Keratinocyte (primary cell): ENCODE results near the gene SORL1. TPM values are rescaled to one million over a fixed set of nuclear protein-coding genes. Genes with fewer than 3 reads are reported as not detected.

Source experiments
- DNase-seq: peaks from one replicate; pipeline ENCODE4 v3.0.0-alpha.2; 2011; ENCODE audit warnings: low read depth, missing footprints, low spot score
- FAIRE-seq: peaks from 2 replicates; lab custom pipeline; 2011; peaks lifted over from hg19 to GRCh38; lab: Jason Lieb, UNC
- H2AFZ ChIP-seq: 2 replicates; pipeline ENCODE4 v1.6.0; 2012; ENCODE audit warnings: low read length, control low read depth, inconsistent platforms; ENCODE audit not compliant: control insufficient read depth
- H3K27ac ChIP-seq: 2 replicates; pipeline ENCODE4 v1.5.1; 2011; ENCODE audit warnings: low read length; ENCODE audit not compliant: control insufficient read depth, insufficient read depth
- H3K27me3 ChIP-seq: 3 replicates; pipeline ENCODE4 v1.6.0; 2011; ENCODE audit warnings: low read length; ENCODE audit not compliant: control insufficient read depth, insufficient read depth; ENCODE audit errors: extremely low read depth
- H3K36me3 ChIP-seq, 2 experiments: 2 replicates in 1 of 2; 3 replicates in 1 of 2; pipeline ENCODE4 v1.5.1; 2011; ENCODE audit warnings: low read length in 2 of 2, mild to moderate bottlenecking in 1 of 2; ENCODE audit not compliant: control insufficient read depth in 2 of 2, insufficient read depth in 2 of 2; ENCODE audit errors: extremely low read depth in 1 of 2
- H3K4me1 ChIP-seq: 3 replicates; pipeline ENCODE4 v1.5.1; 2011; ENCODE audit warnings: low read length; ENCODE audit not compliant: control insufficient read depth, insufficient read depth; ENCODE audit errors: extremely low read depth
- H3K4me2 ChIP-seq: 3 replicates; pipeline ENCODE4 v1.6.0; 2011; ENCODE audit warnings: low read depth, low read length; ENCODE audit not compliant: control insufficient read depth, insufficient read depth; ENCODE audit errors: extremely low read depth
- H3K4me3 ChIP-seq, 3 experiments: fragments of 200-600 bp in 1 of 3; sonication (generic) in 1 of 3; 2 replicates in 2 of 3; 3 replicates in 1 of 3; pipeline ENCODE4 v1.5.1; 2011 to 2016; ENCODE audit warnings: low read length in 3 of 3, mild to moderate bottlenecking in 3 of 3, control low read depth in 2 of 3, inconsistent platforms in 1 of 3, low read depth in 1 of 3, mixed read lengths in 1 of 3, mixed run types in 1 of 3, moderate library complexity in 1 of 3; ENCODE audit not compliant: control insufficient read depth in 2 of 3, insufficient read depth in 2 of 3; ENCODE audit errors: extremely low read depth in 1 of 3
- H3K79me2 ChIP-seq: 2 replicates; pipeline ENCODE4 v1.6.0; 2012; ENCODE audit warnings: low read length; ENCODE audit not compliant: control insufficient read depth, insufficient read depth
- H3K9ac ChIP-seq: 3 replicates; pipeline ENCODE4 v1.6.0; 2011; ENCODE audit warnings: low read length; ENCODE audit not compliant: control insufficient read depth, insufficient read depth; ENCODE audit errors: extremely low read depth
- H3K9me1 ChIP-seq: 3 replicates; pipeline ENCODE4 v1.6.0; 2011; ENCODE audit warnings: low read length; ENCODE audit not compliant: control insufficient read depth, insufficient read depth; ENCODE audit errors: extremely low read depth
- H3K9me3 ChIP-seq: 2 replicates; pipeline ENCODE4 v1.5.1; 2012; ENCODE audit warnings: low read depth, low read length; ENCODE audit not compliant: control insufficient read depth
- H4K20me1 ChIP-seq: 3 replicates; pipeline ENCODE4 v1.6.0; 2011; ENCODE audit warnings: low read length; ENCODE audit not compliant: control insufficient read depth, insufficient read depth; ENCODE audit errors: extremely low read depth
- EZH2 ChIP-seq: IDR thresholded peaks from one replicate; pipeline ENCODE4 v1.6.1; 2012; ENCODE audit warnings: inconsistent platforms, mild to moderate bottlenecking, low read length, moderate library complexity
- dilution Hi-C: fragments of 300-500 bp; cut with MboI; formaldehyde crosslinking; loops from one replicate; pipeline ENCODE4 v1.7.0; 2020; ENCODE audit warnings: low sequenced_read_pairs; ENCODE audit not compliant: extremely low pct_ligation_motif_present
- polyA plus RNA-seq, 5 experiments: library from polyadenylated mRNA; depleted of rRNA in 3 of 5; stranded (reverse) in 3 of 5; stranded (forward) in 1 of 5; unstranded in 1 of 5; fragments of >200 nt; gene quantifications; 1 replicate in 1 of 5; 2 replicates in 3 of 5; 3 replicates in 1 of 5; pipeline versions ENCODE4 v1.2.1 to v1.2.3, GENCODE V29; 2011 to 2012; ENCODE audit warnings: missing spikeins in 2 of 5, low read depth in 1 of 5, low replicate concordance in 1 of 5
- TF ChIP-seq, protein P1 (sequence below), 3 experiments: IDR thresholded peaks in 1 of 3; conservative IDR thresholded peaks in 1 of 3; optimal IDR thresholded peaks in 1 of 3; 2 replicates in 2 of 3; 3 replicates in 1 of 3; pipeline versions ENCODE3 to v1.5.1; 2011; ENCODE audit warnings: low read length in 3 of 3, mild to moderate bottlenecking in 3 of 3, moderate library complexity in 2 of 3, control low read depth in 1 of 3, inconsistent platforms in 1 of 3; ENCODE audit not compliant: insufficient read depth in 2 of 3; ENCODE audit errors: extremely low read depth in 1 of 3

The SORL1 gene
- polyA plus RNA-seq, 1 donor (not counting 4 experiments of a cell fraction or from before 2014, with no cell fraction given) = 38.9 TPM

DNA sequence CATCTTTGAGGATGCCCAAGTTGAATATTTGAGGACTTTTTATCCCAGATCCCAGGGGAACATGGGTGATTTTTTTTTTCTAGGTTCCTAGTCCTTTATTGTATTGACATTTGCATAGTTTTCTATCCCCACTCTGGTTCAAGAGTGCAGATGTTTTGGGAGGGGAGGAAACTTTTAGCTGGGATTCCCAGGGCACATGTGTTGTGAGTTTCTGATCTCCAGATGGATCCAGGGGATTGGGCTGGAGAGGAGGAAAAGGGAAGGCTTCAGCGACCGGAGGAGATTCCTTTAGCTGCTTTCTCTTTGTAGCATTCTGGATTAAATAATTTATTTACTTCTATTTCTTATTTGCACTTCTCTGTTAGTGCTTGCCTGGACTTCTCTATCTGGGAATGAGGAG lies 15.4 kb downstream of the SORL1 start:
- no peak overlapping the region for H2AFZ ChIP-seq

DNA sequence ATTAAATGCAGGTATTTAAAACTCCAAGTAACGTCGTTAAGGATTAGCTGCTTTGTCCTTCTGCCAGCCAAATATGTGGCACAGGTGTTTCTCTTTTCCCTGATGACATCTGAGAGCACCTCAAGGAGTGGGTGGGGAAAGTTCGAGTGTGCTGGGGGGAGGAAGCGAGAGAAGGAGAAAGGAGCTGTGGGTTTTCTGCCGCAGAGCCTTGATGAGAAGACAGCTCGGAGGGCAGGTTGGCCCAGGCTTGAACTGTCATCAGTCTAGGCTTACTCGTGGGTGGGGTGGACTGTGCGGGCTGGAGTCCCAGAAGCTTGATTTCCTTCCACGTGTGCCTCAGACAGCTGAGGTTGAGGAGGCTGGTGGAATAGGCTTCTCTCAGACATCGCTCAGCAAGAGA lies 15.9 kb downstream of the SORL1 start:
- H2AFZ ChIP-seq = peak overlapping the region; percentile 38
- TF ChIP-seq, protein P1, sequence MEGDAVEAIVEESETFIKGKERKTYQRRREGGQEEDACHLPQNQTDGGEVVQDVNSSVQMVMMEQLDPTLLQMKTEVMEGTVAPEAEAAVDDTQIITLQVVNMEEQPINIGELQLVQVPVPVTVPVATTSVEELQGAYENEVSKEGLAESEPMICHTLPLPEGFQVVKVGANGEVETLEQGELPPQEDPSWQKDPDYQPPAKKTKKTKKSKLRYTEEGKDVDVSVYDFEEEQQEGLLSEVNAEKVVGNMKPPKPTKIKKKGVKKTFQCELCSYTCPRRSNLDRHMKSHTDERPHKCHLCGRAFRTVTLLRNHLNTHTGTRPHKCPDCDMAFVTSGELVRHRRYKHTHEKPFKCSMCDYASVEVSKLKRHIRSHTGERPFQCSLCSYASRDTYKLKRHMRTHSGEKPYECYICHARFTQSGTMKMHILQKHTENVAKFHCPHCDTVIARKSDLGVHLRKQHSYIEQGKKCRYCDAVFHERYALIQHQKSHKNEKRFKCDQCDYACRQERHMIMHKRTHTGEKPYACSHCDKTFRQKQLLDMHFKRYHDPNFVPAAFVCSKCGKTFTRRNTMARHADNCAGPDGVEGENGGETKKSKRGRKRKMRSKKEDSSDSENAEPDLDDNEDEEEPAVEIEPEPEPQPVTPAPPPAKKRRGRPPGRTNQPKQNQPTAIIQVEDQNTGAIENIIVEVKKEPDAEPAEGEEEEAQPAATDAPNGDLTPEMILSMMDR (optimal IDR thresholded peaks at IDR 0.05 in 1 of 3, IDR thresholded peaks at IDR 0.05 in 1 of 3, conservative IDR thresholded peaks at IDR 0.05 in 1 of 3; ENCODE audit: extremely low read depth in 1 of 3, insufficient read depth in 2 of 3, low read length in 3 of 3) = no peak
- no peak for TF ChIP-seq EZH2
- dilution Hi-C loops = no loop called here
- H3K4me1 ChIP-seq = peaks cover 52% of the 10 kb centered on the region
- H3K36me3 ChIP-seq = peaks cover 0 to 1% of the 10 kb centered on the region in 2 experiments
- FAIRE-seq (peak; percentile 86), DNase-seq (no peak)
- H3K9ac ChIP-seq = peak overlapping the region; percentile 75
- H3K4me2 ChIP-seq = peak overlapping the region; percentile 60
- no peaks in the 10 kb centered on the region for H3K79me2 ChIP-seq
- peak overlapping the region in 2 of 3 experiments; percentile 3 to 28 for H3K4me3 ChIP-seq
- no peaks in the 10 kb centered on the region for H3K9me1 ChIP-seq
- H3K27me3 ChIP-seq = no peaks in the 10 kb centered on the region
- H3K9me3 ChIP-seq = no peaks in the 10 kb centered on the region
- H3K27ac ChIP-seq = peak overlapping the region; percentile 95
- H4K20me1 ChIP-seq = no peaks in the 10 kb centered on the region

More for the DNA sequence above, 15.4 kb downstream of the SORL1 start:
- no peaks in the 10 kb centered on the region for H3K79me2 ChIP-seq
- dilution Hi-C loops = no loop called here
- H3K9me3 ChIP-seq = no peaks in the 10 kb centered on the region
- peaks cover 0 to 1% of the 10 kb centered on the region in 2 experiments for H3K36me3 ChIP-seq
- H3K27ac ChIP-seq = peak overlapping the region; percentile 95
- peak overlapping the region; percentile 75 for H3K9ac ChIP-seq
- no peaks in the 10 kb centered on the region for H3K9me1 ChIP-seq
- no peaks in the 10 kb centered on the region for H4K20me1 ChIP-seq
- H3K4me2 ChIP-seq = peak overlapping the region; percentile 60
- no peak for DNase-seq
- no peaks in the 10 kb centered on the region for H3K27me3 ChIP-seq
- peak; percentile 72 for FAIRE-seq
- TF ChIP-seq, protein P1 (optimal IDR thresholded peaks at IDR 0.05 in 1 of 3, IDR thresholded peaks at IDR 0.05 in 1 of 3, conservative IDR thresholded peaks at IDR 0.05 in 1 of 3; ENCODE audit: extremely low read depth in 1 of 3, insufficient read depth in 2 of 3, low read length in 3 of 3) = no peak
- TF ChIP-seq EZH2 = no peak
- H3K4me1 ChIP-seq = peaks cover 54% of the 10 kb centered on the region
- peak overlapping the region in 2 of 3 experiments; percentile 3 to 28 for H3K4me3 ChIP-seq
